Motor neuron (in vitro differentiated cells): ENCODE results near the gene EFNA5. TPM values are rescaled to one million over a fixed set of nuclear protein-coding genes. Genes with fewer than 3 reads are reported as not detected.
A peak's percentile ranks its signal among the peaks of the same experiment; 100 is the strongest.

Source experiments
- ATAC-seq, 8 experiments: fragments of 200-7000 bp; cut with Tn5 transposase; replicated peaks in 6 of 8; 2 replicates each; pipeline ENCODE4 v1.8.0; 2021; ENCODE audit warnings: mild to moderate bottlenecking in 8 of 8, moderate library complexity in 8 of 8
- H3K27ac ChIP-seq, 2 donors: fragments of 250-450 bp; sonication (Bioruptor Pico); 2 replicates each; pipeline ENCODE4 v1.9.0; 2021; ENCODE audit warnings: antibody characterized with exemption in 2 of 2, mild to moderate bottlenecking in 2 of 2, moderate library complexity in 1 of 2
- H3K4me1 ChIP-seq, 2 donors: fragments of 250-450 bp; sonication (Bioruptor Pico); replicated peaks in 1 of 2; 2 replicates each; pipeline ENCODE4 v1.6.1; 2021; ENCODE audit warnings: antibody characterized with exemption in 2 of 2, mild to moderate bottlenecking in 2 of 2, moderate library complexity in 1 of 2
- H3K4me3 ChIP-seq, 5 donors: fragments of 250-450 bp; sonication (Bioruptor Pico); 2 replicates each; pipeline ENCODE4 v1.9.0; 2021; ENCODE audit warnings: antibody characterized with exemption in 5 of 5, mild to moderate bottlenecking in 5 of 5, moderate library complexity in 4 of 5
- WGBS, 10 experiments: fragments of 450-650 bp; shearing (Covaris generic); methylation state at CpG; one replicate each; pipeline ENCODE4 v1.0.0; 2022; 5-methylcytosine and 5-hydroxymethylcytosine counted together
- in situ Hi-C, 9 experiments: fragments of 400-800 bp; cut with MboI; loops; one replicate each; pipeline ENCODE4 v1.15.0; 2021; ENCODE audit warnings: low sequenced_read_pairs in 9 of 9, low pct_unique_long_range_greater_than_20kb in 2 of 9; ENCODE audit not compliant: unreplicated experiment in 9 of 9
- total RNA-seq, 8 experiments: library from RNA; unstranded; fragments of 300-600 nt; gene quantifications; 2 replicates each; pipeline versions ENCODE4 v1.2.3 to v1.2.4, GENCODE V29; 2022

EFNA5 gene
- total RNA-seq, 8 experiments from 2014 or later, result 8.5 to 88.6 (median 10.5) TPM

DNA sequence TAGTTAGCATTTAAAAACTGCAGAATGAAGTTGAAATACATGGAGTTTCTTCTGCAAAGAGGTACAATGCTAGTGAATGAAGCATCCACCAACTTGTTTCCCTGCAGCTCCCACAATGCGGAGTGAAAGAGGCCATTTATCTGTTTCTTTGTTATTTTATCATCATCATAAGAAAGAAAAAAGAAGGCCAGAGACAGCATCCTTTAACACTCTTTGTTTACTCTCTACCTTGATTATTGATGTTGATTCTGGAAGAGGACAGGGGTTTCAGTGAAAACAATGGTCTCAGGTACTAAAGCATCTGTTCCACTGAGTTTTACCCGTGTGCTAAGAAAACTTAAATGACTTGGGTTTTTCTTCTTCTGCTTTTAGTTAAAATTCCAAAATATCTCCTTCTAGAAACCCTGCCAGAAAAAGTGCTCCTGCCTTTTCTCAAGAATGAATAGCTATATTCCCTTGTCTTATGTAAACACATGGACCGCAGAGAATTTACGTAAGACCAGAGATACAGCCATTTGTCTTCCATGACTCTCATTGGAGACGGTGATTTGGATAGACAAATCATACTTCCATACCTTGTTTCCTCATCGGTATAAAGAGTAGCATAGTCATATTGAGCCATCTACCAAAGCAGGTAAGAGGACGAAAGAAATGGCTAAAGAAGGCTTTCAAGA, 81.1 kb downstream of the EFNA5 start:
- no peak overlapping the region for H3K27ac ChIP-seq
- H3K4me3 ChIP-seq, result no peak overlapping the region
- WGBS, 10 experiments, result 74 to 96% (median 87%) methylated on average over 2 to 7 of the region's 7 CpGs
- ATAC-seq, result no peak
- peaks cover 5 to 8% of the 10 kb centered on the region in 2 donors for H3K4me1 ChIP-seq
- in situ Hi-C loops, result no loop called here

DNA sequence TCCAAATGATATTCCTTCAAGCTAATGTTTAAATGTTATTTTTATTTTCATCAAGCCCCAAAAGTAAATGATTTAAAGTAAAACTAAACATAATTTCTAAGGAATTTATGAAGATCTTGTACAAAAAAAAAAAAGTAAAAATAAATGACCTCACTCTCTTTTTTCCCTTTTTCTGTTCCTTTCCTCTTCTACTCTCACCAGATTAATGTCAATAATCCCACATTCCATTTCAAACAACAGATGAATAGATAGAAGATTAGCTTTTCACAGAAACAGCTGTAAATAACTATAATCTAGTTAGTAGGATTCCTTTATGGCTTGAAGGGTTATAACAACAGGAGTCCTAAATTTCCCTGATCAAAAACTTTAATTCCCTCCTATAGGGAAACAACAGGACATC, 88.1 kb downstream of the EFNA5 start:
- no peak overlapping the region for H3K4me3 ChIP-seq
- in situ Hi-C loops, result no loop called here
- ATAC-seq, result no peak
- H3K27ac ChIP-seq, result no peak overlapping the region
- H3K4me1 ChIP-seq, result no peaks in the 10 kb centered on the region

DNA sequence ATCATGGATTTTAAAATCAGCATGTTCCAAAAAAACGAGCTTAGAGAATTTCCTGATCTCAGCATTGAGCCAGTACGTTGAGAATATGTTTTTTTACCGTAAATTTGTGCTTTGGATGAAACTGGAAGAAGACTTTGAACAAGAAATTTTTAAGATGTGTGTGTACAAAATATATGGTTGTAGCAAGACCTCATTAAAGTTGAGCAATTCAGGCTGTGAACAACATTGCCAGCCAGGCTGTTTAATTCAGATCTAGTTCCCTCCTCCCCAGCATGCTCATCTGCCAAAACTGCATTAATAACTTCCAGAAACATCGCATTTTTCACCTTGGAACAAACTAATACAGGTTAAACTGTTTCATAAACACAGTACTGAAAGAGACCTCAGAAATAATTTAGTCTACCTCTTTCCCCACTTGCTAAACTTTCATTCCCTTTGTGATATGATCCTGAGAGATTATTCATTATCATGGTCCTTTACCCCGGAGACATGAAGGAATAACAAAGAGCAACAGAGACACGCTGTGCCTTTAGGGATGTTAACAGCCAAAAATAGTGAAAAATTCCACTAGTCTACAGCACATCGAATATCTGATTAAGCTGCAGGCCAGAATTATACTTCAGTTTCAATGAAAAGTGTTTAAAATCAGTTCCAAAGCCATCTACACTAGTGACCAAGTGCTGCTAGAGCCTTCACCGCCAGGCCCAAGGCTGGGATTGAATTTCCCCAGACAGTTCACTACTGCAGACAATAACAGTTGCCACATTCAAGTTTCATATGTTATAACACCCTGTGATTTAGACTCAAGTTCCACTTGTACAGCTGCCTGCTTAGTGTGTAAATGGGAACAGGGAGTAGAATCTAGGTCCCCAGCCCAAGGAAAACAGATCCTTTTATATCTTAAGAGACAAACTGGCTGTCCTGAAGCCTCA, 89.6 kb downstream of the EFNA5 start:
- peak in 1 of 8 experiments; percentile 43 for ATAC-seq
- 38 to 100% (median 80%) methylated on average over 2 to 8 of the region's 8 CpGs for WGBS, 10 experiments
- no peak overlapping the region for H3K4me3 ChIP-seq
- H3K4me1 ChIP-seq, result peaks cover 0 to 3% of the 10 kb centered on the region in 2 donors
- in situ Hi-C loops, result no loop called here
- H3K27ac ChIP-seq, result no peak overlapping the region

DNA sequence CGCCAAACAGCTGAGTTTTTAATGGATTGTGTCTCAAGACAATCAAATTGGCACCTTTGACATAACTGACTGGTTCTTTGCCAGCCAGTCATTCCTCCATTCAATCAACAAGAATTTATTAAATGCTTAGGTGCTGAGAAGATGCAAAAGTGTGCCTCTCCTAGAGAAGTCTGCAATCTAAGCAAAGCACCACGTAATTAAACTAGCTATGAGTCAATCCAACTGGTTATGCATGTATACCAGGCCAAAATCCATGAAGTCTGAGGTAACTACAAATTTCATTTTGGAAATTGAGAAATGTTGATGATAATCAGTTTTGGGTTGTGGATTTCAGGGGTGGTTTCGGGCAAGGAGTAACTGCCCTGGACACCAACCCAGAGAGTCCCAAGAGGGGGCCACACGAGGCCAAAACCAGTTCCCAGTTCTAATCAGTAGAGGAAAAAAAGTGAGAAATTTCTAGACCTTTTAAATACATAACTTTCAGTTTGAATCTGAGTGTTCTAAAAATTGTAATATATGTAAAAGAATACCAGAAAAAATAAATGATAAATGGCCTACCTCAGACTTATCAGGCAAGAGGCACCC, 92.6 kb downstream of the EFNA5 start:
- no peak overlapping the region for H3K27ac ChIP-seq
- H3K4me1 ChIP-seq, result peaks cover 0 to 3% of the 10 kb centered on the region in 2 donors
- ATAC-seq, result peak in 2 of 8 experiments; percentile 45 to 50
- in situ Hi-C loops, result no loop called here
- 17 to 100% (median 88%) methylated on average over 1 to 4 of the region's 4 CpGs; no CpG with 5 or more reads in 1 of the 10 experiments for WGBS, 10 experiments
- H3K4me3 ChIP-seq, result no peak overlapping the region

DNA sequence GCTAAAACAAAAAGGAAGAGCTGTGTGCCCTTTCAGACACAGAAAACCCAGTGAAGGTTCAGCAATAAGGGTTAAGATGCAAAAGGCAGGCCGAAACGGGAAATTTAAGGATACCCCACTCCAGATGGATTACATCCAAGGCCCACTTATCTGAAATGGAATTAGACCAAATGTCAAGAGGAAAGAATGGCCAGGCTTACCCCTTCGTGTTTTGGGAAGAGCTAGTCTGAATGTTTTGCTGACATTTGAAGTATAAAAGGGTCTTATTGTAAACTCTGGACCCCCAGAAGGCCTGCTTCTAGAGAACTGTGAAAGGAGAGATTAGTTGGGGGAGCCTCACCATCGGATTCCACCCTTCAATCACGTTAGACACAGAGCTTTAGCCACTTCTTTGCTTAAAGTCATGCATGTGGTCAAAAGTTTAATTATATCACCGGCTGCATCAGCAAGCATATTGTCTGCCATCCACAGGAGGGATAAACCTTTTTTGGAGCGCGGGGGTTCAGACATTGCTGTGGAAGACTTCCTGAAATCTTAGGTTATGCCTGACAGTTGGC, 93.3 kb downstream of the EFNA5 start:
- in situ Hi-C loops, result no loop called here
- H3K27ac ChIP-seq, result no peak overlapping the region
- WGBS, 10 experiments, result 35 to 100% (median 82%) methylated on average over 1 to 6 of the region's 8 CpGs
- no peak for ATAC-seq
- no peak overlapping the region for H3K4me3 ChIP-seq
- peaks cover 0 to 6% of the 10 kb centered on the region in 2 donors for H3K4me1 ChIP-seq

DNA sequence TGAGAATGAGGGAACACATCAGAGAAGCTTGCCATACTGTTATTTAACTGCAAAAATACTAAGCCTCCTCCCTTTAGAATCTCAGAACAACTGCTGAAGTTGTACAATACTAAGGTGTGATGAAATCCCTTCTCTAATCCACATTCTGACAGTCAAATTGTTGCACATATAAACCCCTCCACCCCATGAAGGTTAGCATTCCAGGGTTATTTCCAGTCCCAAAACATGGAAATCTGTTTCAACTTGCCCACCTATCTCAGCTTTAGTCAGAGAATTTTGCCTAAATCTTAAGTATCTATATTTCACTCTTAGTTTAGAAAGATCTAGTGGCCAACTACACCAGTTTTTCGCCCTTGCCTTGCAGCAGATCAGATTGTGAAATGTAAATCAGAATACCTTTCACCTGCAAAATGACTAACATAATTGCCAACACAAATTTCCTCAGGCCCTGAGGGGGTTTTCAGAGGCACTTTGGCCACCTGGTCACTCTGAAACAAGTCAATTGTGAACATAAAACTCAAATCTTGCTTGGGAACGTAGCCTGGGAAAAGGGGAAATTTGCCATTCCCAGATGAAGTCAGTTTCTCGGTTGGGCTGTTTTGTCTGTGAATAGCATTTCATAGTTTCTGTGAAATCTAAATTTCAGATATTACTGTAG, 93.9 kb downstream of the EFNA5 start:
- 83 to 100% (median 93%) methylated on average over 1 to 3 of the region's 3 CpGs; no CpG with 5 or more reads in 1 of the 10 experiments for WGBS, 10 experiments
- Histone ChIP-seq H3K4me3 (no peak overlapping the region), H3K27ac (no peak overlapping the region), H3K4me1 (peaks cover 0 to 7% of the 10 kb centered on the region in 2 donors)
- in situ Hi-C loops, result no loop called here
- ATAC-seq, result no peak

DNA sequence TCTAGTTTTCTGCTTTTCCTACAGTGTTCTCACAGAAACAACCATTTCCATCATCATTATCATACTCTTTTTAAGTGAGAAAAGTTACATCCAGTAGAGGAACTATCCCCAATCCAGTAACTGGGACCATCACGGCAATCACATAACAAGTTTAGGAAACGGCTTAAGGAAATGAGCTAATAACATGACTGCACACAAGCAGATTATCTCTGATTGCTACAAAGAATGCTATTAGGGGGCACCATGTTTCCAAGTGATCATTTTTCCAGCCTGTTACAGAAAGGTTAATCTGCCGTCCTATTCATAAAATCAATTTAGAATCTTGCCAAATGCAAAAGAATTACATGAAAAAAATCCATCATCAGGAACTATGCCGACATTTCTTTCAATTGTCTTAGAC, 94.6 kb downstream of the EFNA5 start:
- in situ Hi-C loops, result no loop called here
- WGBS, 10 experiments, result 67 to 98% (median 95%) methylated on average over 1 to 4 of the region's 4 CpGs; no CpG with 5 or more reads in 2 of the 10 experiments

DNA sequence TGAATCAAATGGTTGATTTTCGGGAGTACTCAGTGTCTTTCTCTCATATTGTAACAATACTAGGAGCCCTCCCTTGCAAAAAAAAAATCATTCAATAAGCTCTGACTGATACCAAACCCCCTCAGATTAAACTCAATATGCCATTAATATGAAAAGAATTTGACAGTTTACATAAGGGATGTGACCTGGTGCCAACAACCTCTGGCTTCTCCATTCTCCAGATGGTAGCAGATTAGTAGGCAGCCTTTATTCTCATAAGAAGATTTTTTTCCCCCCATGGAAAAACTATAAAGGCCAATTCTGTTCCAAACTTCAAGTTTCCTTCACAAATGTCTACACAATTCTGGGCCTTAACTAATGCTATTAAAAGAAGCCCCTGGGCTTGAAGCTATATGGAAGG, 96.5 kb downstream of the EFNA5 start:
- no peak for ATAC-seq
- H3K4me1 ChIP-seq, result peaks cover 10 to 19% of the 10 kb centered on the region in 2 donors
- in situ Hi-C loops, result no loop called here
- H3K4me3 ChIP-seq, result no peak overlapping the region
- 70 to 100% (median 95%) methylated on average over 1 of the region's 1 CpG; no CpG with 5 or more reads in 2 of the 10 experiments for WGBS, 10 experiments
- H3K27ac ChIP-seq, result no peak overlapping the region

More for the DNA sequence above, 94.6 kb downstream of the EFNA5 start:
- H3K4me3 ChIP-seq, result no peak overlapping the region
- ATAC-seq, result no peak
- no peak overlapping the region for H3K27ac ChIP-seq
- H3K4me1 ChIP-seq, result peaks cover 5 to 14% of the 10 kb centered on the region in 2 donors

DNA sequence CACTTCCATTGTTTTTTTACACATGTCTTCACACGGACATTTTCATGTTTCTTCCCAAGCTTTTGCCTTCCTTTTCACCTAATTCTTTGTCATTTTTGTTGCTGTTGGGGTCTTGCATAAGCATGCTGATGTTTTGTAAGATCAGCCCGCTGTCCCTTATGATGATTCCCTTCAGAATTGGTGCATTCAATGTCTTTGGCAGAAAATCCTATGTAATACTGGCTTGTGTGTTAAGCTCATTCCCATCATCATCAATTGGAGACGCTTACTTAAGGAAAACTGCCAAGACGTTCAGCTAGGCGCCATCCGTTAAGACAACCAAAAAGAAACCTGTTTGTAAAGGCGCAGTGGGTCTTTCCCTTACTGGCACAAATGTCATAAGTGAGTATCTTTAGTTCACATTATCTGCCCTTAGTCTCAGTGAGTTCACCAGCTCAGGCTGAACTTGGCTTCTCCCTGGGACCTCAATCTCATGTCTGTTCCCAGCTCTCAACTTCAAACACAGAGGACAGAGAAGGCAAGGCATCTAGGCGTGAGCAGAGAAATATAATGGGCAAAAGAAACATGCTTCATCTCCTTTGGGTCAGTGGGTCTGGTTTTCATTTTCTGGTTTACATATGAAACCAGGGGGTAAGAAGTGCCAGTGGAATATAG, 97.9 kb downstream of the EFNA5 start:
- 50 to 90% (median 75%) methylated on average over 1 to 8 of the region's 8 CpGs; no CpG with 5 or more reads in 1 of the 10 experiments for WGBS, 10 experiments
- no peak overlapping the region for H3K4me3 ChIP-seq
- in situ Hi-C loops, result no loop called here
- no peak overlapping the region for H3K27ac ChIP-seq
- H3K4me1 ChIP-seq, result peaks cover 10 to 19% of the 10 kb centered on the region in 2 donors
- no peak for ATAC-seq

DNA sequence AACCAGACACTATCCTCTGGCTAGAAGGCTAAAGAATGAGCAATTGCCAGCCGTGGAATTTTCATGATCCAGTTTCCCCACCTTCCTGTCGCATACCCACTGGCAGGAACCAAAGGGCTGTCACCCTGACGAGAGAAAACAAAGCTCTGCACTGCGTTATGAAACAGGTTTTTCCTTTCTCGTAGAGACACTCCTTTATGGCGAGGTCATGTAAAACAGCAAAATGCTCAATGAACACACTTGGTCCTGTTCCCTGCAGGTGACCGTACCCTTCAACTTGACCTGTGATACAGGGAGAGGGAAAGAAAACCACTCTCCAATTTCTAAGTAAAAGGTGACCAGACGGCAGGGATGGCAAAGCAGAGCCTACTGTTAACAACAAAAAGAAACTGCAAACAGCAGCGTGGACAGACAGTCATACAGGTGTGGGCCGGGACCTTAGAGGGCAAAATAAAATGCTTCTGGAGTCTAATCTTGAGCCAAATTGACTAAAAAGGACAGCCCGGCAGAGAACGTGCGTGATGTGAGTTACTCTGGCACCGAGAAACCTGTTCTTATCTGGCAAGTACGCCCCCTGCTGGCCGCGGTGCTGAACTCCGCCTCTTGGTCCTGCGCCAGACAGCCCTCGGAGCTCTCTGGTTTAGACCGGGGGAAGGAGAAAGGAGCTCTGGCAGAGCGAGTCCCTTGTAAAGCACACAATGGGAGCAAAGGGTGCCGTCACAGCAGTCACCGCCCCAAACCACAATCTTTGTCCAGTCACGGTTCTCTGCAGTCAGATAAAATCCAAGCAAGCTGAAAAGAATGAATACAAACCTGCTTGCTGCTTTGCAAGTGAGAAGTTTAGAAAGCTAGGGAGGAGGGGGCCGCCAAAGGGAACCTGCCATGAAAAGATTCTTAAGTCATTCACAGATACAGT, 98.9 kb downstream of the EFNA5 start:
- Histone ChIP-seq H3K4me1 (peaks cover 12 to 21% of the 10 kb centered on the region in 2 donors), H3K4me3 (peak overlapping the region in 3 of 5 donors; percentile 7 to 28 (median 21)), H3K27ac (no peak overlapping the region)
- ATAC-seq, result peak; percentile 85 to 99 (median 98)
- 6 to 30% (median 12%) methylated on average over 2 to 24 of the region's 26 CpGs; no CpG with 5 or more reads in 1 of the 10 experiments for WGBS, 10 experiments
- in situ Hi-C loops, result no loop called here

DNA sequence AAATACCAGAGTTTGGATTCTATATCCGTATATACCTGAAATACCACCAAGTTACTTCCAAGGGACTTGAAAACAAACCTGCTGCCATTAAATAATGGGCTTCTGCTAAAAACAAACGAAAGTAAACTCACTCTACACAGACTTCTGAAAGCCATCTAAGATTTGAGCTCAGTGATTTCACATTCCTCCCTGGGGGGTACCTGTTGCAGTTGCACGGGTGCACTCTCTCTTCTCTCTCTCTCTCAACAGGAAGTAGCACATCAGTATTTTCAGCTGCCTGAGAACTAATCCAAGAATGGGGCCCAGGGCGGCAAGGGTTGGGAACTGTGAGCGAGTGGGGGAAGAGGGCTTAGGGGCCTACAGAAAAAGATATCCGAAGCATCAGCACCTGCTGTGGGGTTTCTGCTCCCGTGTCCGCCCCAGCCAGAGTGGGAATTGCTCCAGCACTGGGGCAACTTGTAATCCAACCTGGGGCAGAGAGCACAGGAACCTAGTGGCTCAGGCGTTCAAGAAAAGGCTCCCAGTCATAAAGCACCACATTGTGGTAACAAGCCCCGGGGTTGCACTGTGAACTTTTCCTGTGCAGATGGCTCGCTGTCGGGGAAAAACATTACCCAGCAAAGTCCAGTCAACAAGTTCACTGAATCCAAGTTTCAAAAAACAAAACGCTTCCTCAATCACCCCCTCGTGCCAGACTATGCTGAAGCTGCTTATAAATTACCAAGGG, 99.8 kb downstream of the EFNA5 start:
- Histone ChIP-seq H3K4me1 (peaks cover 18 to 27% of the 10 kb centered on the region in 2 donors), H3K4me3 (no peak overlapping the region), H3K27ac (no peak overlapping the region)
- peak in 3 of 8 experiments; percentile 1 to 23 (median 2) for ATAC-seq
- in situ Hi-C loops, result no loop called here
- WGBS, 10 experiments, result 0 to 67% (median 39%) methylated on average over 1 to 14 of the region's 14 CpGs
